HG03520 (cell line): ENCODE data around the gene KPNB1.

ENCODE experiments used
- ATAC-seq: cut with Tn5 transposase; IDR thresholded peaks from one replicate; pipeline ENCODE4 v1.9.1; 2021; ENCODE audit warnings: mild to moderate bottlenecking, moderate library complexity; ENCODE audit not compliant: unreplicated experiment

KPNB1 gene

DNA sequence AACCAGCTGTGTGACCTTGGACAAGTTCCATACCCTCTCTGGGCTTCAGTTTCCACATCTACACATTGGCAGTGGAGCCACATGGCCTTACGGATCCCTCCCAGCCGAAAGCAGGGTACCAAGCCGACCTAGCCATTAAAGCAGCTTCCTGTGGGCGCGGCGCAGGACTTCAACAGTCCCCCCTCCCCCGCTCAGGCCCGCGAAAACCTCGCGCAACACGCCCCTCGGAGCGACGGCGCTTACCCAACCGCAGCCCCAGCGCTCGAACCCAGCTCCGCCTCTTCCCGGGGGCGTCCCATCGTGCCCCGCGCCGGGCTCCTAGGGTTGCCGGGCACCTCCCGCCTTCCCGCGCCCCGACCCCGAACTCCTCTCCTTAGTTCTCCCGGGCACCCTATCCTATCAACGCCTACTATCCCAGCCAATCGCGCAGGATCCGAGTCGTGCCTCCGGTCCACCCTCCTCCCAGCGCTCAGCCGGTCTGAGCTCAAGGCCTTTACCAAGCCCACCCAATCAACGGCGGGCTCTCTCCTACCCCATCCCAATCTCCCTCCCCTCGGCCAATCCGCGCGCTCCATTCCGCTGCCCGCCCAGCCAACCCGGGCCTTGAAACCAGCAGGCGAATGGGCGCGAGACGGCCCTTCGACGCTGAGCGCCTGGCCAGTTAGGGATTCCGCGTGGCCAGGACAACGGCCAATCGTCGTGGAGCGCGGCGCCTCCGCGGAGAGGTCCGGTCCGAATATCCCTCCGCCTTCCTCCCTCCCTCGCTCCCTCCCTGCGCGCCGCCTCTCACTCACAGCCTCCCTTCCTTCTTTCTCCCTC, at the start of gene KPNB1:
KPNB1 (plus strand) TSS at position 767 of the 819 bp plus-strand sequence. CDS start 326 bp downstream, outside the sequence.
- ATAC-seq = peak; percentile 74

DNA sequence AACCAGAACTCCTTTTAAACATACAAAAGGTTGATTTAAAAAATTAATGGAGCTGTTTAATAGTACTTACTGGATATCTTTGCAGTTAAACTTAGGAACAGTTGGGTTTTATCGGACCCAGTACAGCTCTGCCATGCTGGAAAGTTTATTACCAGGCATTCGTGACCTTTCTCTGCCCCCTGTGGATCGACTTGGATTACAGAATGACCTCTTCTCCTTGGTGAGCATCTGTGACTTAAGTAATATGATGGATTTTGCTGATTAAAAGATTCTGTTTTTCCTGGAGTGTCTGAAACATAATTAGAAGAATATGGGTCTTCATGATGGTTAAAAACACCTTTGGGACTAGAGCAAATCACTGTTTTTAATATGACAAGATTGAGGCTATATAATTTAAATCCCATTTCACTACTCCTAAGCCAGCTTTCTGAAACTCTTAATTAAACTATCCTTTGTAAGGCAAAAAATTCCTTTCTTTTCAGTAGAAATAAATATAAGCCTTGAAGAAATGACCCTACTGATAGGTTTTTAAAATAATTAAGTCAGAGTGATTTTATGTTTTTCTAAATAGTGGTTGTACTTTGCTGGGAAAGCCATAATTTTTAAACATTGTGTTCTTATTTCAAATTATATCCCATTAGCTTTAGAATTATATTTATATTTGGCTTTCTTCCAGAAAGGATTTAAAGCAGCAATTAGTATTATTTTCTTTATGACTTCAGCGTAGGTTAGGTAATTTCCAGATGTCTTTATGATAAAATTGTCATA, 45.7 kb upstream of the KPNB1 start:
- ATAC-seq = no peak

DNA sequence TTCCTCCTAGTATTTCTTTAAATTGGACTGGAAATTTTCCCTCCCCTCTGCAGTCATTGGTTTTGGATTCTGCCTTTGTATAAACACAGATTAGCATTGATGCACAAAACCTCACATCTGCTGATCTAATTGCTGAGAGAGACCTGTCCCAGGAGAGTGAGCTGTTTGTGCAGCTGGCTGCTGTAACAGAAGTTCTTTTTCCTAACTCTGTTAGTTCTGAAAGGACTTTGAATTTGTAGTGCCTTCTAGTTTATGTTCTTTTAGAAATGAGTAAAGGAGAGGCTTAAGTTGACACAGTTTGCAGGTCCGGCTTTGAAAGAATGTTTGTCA, 45.2 kb upstream of the KPNB1 start:
- ATAC-seq = no peak

DNA sequence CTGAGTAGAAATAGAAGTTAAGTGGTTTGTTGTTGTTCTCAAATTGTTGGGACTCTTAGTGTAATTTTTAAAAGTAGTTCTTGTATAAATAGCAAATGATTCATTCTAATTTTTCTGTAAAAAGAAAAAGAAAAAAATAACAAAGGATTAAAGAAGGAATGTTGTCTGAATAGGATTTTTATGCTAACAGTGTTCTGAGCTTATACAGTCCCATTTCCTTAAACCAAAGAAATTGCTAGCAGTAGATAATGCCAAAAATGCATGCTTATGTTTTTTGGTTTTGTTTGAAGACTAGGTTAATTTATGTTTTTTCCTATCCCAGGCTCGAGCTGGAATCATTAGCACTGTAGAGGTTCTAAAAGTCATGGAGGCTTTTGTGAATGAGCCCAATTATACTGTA, 44.7 kb upstream of the KPNB1 start:
- ATAC-seq = no peak

GRCh38 chr17:47607481-47607880, 42.2 kb upstream of the KPNB1 start:
- ATAC-seq = no peak

DNA sequence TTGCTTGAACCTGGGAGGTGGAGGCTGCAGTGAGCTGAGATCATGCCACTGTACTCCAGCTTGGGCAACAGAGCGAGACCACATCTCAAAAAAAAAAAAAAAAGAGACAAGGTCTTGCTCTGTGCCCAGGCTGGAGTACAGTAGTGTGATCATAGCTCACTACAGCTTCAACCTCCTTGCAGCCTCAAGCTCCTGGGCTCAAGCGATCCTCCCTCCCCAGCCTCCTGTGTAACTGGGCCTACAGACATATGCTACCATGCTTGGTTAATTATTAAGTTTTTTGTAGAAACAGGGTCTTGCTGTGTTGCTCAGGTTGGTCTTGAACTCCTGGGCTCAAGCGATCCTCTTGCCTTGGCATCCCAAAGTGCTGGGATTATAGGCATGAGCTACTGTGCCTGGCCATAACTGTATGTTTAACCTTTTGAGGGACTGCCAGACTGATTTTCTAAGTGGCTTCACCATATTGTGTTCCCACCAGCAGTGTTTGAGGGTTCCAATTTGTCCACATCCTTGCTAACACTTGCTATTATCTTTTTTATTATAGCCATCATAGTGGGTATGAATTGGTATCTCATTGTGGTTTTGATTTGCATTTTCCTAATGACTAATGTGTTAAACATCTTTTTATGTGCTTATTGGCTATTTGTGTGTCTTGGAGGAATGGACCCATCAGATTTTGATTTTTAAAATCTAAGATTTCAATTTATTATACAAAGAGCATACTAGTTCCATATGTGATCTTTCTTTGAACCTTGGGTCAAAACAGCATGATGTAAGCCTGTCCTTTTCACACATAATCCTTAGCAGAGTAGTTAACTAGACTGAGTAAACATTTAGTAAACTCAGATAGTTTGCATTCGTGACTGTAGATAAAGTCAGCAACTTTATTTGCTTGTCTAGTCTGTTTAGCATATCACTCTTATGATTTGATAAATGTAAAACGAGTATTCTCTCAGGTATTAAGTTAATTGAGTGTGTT, 38.1 kb upstream of the KPNB1 start:
- ATAC-seq = no peak

- ATAC-seq = no peak
Observed at GRCh38 chr17:47615766-47616424, 33.8 kb upstream of the KPNB1 start.

GRCh38 chr17:47618410-47618809, 31.3 kb upstream of the KPNB1 start:
- no peak for ATAC-seq

GRCh38 chr17:47620503-47621245, 29.0 kb upstream of the KPNB1 start:
- ATAC-seq = no peak

- ATAC-seq = no peak
Observed at GRCh38 chr17:47621293-47622179, 28.2 kb upstream of the KPNB1 start.

GRCh38 chr17:47622180-47622549, 27.6 kb upstream of the KPNB1 start:
- ATAC-seq = no peak

DNA sequence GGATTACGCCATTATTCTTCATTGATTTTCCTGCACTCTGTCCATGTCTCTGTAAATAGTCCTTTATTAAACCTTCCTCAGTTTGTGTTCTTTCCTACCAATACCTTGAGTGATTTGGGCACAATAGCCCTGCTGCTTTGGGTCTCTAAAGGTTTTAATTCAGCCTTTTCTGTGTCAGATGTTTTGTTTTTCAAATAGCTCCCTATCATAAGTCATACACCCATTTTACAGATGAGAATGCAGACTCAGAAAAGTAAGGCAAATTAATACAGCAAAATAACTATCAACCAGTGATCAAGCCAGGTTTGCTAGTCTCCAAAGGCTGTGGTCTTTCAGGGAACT, 25.0 kb upstream of the KPNB1 start:
- no peak for ATAC-seq

- ATAC-seq = no peak
Observed at GRCh38 chr17:47628014-47628566, 21.6 kb upstream of the KPNB1 start.

DNA sequence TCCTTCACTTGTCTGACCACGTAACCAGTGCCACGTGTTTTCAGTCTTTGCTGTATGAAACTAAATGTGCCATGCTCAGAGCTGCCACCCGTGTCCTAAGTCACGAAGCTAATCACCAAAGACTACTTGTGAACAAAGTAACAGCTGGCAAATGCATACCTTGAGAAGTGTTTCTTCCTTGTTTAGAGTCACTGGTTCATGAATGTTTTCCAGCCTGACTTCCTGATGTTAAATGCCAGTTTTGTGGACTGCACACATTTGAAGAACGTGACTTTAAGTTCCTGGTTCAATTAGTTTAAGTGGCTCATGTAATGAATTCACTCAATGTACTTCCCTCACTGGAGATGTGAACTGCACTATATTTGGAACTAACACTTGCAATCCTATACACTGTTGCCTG, 19.9 kb upstream of the KPNB1 start:
- no peak for ATAC-seq

- ATAC-seq = no peak
Observed at GRCh38 chr17:47630614-47631013, 19.1 kb upstream of the KPNB1 start.

- no peak for ATAC-seq
Observed at GRCh38 chr17:47632991-47633390, 16.7 kb upstream of the KPNB1 start.

- ATAC-seq = no peak
Observed at GRCh38 chr17:47633996-47634395, 15.7 kb upstream of the KPNB1 start.

DNA sequence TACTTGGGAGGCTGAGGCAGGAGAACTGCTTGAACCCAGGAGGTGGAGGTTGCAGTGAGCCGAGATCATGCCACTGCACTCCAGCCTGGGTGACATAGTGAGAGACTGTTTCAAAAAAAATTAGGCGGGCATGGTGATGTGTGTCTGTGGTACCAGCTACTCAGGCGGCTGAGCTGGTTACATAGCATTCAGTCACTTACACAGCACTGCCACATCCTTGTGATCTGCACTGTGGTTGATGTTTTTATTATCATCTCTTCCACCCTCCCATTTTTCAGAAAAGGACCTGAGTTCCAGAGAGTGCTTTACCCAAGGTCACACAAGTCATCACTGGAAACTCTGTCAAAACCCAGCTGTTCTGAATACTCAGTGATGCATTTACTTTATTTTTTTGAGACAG, 14.8 kb upstream of the KPNB1 start:
- no peak for ATAC-seq

DNA sequence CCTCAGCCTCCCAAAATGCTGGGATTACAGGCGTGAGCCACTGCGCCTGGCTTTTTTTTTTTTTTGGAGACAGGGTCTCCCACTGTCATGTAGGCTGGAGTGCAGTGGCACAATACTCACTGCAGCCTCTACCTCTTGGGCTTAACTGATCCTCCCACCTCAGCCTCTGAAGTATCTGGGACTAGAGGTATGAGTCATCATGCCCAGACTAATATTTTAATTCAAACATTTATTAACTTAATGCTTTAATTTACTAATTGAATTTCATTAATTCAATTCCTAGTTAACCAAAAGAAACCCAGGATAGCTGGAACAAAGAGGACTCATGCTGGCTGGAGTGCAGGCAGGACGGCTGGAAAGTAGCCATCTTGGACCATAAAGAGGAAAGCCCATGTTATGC, 14.0 kb upstream of the KPNB1 start:
- no peak for ATAC-seq
